WTC11 (cell line): ENCODE measurements around the gene PRDM2. TPM values are rescaled to one million over a fixed set of nuclear protein-coding genes. Genes with fewer than 3 reads are reported as not detected.
"Not testable (repeated sequence)": the region's sequence is repeated elsewhere in the genome, so short reads cannot be mapped to it uniquely, and the experiment has no call there.

Experiments
- ATAC-seq: fragments of 200-7000 bp; cut with Tn5 transposase; 2 replicates; pipeline ENCODE4 v1.10.0; 2021; ENCODE audit warnings: mild to moderate bottlenecking, moderate library complexity
- CTCF ChIA-PET: fragments of 300-600 bp; sonication (Branson Sonifier 250); formaldehyde crosslinking; loops from one replicate; lab custom pipeline; 2021; ENCODE audit warnings: antibody characterized with exemption; lab: Charles Lee
- POLR2A ChIA-PET: fragments of 350-600 bp; sonication (Branson Sonifier 250); formaldehyde crosslinking; loops from one replicate; lab custom pipeline; 2021; ENCODE audit warnings: antibody characterized with exemption; lab: Charles Lee
- DNase-seq: peaks from one replicate; pipeline ENCODE4 v3.0.0; 2021; ENCODE audit warnings: low spot score
- H3K27ac Mint-ChIP-seq: 2 replicates; pipeline ENCODE4 v1.8.0; 2021; ENCODE audit warnings: mixed read lengths
- H3K27me3 Mint-ChIP-seq: 2 replicates; pipeline ENCODE4 v1.8.0; 2021; ENCODE audit warnings: low read depth, mild to moderate bottlenecking, moderate library complexity, mixed read lengths
- H3K36me3 Mint-ChIP-seq: 2 replicates; pipeline ENCODE4 v1.8.0; 2021; ENCODE audit warnings: mixed read lengths
- H3K4me1 Mint-ChIP-seq: 2 replicates; pipeline ENCODE4 v1.8.0; 2022; ENCODE audit warnings: mixed read lengths
- H3K4me3 Mint-ChIP-seq: 2 replicates; pipeline ENCODE4 v1.8.0; 2021; ENCODE audit warnings: mild to moderate bottlenecking, moderate library complexity, mixed read lengths
- H3K9me3 Mint-ChIP-seq: 2 replicates; pipeline ENCODE4 v1.8.0; 2021; ENCODE audit warnings: mixed read lengths
- ESRRA ChIP-seq: sonication (generic); formaldehyde crosslinking; IDR thresholded peaks from 2 replicates; pipeline ENCODE4 v1.8.1; 2022; ENCODE audit warnings: mild to moderate bottlenecking, missing genetic modification reagents, borderline replicate concordance
- FOXJ3 ChIP-seq: sonication (generic); formaldehyde crosslinking; IDR thresholded peaks from 2 replicates; pipeline ENCODE4 v1.9.0; 2021; ENCODE audit warnings: missing genetic modification reagents, mild to moderate bottlenecking, borderline replicate concordance
- GRHL2 ChIP-seq: fragments of 250-450 bp; sonication (Bioruptor Pico); IDR thresholded peaks from 2 replicates; pipeline ENCODE4 v1.8.0; 2022; ENCODE audit warnings: mild to moderate bottlenecking, moderate library complexity; ENCODE audit not compliant: insufficient replicate concordance, severe bottlenecking
- NFATC4 ChIP-seq: fragments of 250-450 bp; sonication (Bioruptor Pico); IDR thresholded peaks from 2 replicates; pipeline ENCODE4 v1.9.0; 2021; ENCODE audit warnings: mild to moderate bottlenecking
- OVOL2 ChIP-seq: fragments of 250-450 bp; sonication (Bioruptor Pico); IDR thresholded peaks from 2 replicates; pipeline ENCODE4 v1.9.0; 2021; ENCODE audit warnings: mild to moderate bottlenecking, borderline replicate concordance
- SMAD3 ChIP-seq: sonication (generic); formaldehyde crosslinking; IDR thresholded peaks from 2 replicates; pipeline ENCODE4 v1.8.0; 2022; ENCODE audit warnings: missing genetic modification reagents, mild to moderate bottlenecking, borderline replicate concordance
- ZNF138 ChIP-seq: sonication (generic); formaldehyde crosslinking; conservative IDR thresholded peaks from 2 replicates; pipeline ENCODE4 v1.8.1; 2022; ENCODE audit warnings: mild to moderate bottlenecking, moderate library complexity, missing genetic modification reagents
- ZNF396 ChIP-seq: fragments of 250-450 bp; sonication (Bioruptor Pico); IDR thresholded peaks from 2 replicates; pipeline ENCODE4 v1.8.0; 2021; ENCODE audit warnings: mild to moderate bottlenecking, moderate library complexity, borderline replicate concordance
- ZNF416 ChIP-seq: fragments of 250-450 bp; sonication (Bioruptor Pico); IDR thresholded peaks from 2 replicates; pipeline ENCODE4 v1.9.0; 2021; ENCODE audit warnings: mild to moderate bottlenecking, inconsistent platforms
- total RNA-seq: library from RNA; stranded (reverse); gene quantifications from 3 replicates; pipeline ENCODE4 v1.2.3, GENCODE V29; 2021
- TF ChIP-seq, protein P1 (sequence below): sonication (generic); formaldehyde crosslinking; IDR thresholded peaks from 2 replicates; pipeline ENCODE4 v1.8.1; 2022; ENCODE audit warnings: low read depth, missing genetic modification reagents, borderline replicate concordance
- TF ChIP-seq, protein P2 (sequence below): sonication (generic); formaldehyde crosslinking; conservative IDR thresholded peaks from 2 replicates; pipeline ENCODE4 v1.8.1; 2023; ENCODE audit warnings: mild to moderate bottlenecking, low read depth, missing genetic modification reagents, moderate library complexity
- TF ChIP-seq, protein P3 (sequence below): fragments of 250-450 bp; sonication (Bioruptor Pico); IDR thresholded peaks from 2 replicates; pipeline ENCODE4 v1.9.0; 2021; ENCODE audit warnings: mild to moderate bottlenecking, borderline replicate concordance
- TF ChIP-seq, protein P4 (sequence below): sonication (generic); formaldehyde crosslinking; IDR thresholded peaks from 2 replicates; pipeline ENCODE4 v1.8.1; 2023; ENCODE audit warnings: mild to moderate bottlenecking, missing genetic modification reagents
- TF ChIP-seq, protein P5 (sequence below): sonication (generic); formaldehyde crosslinking; IDR thresholded peaks from 2 replicates; pipeline ENCODE4 v1.8.0; 2022; ENCODE audit warnings: mild to moderate bottlenecking, missing genetic modification reagents

Gene PRDM2
- total RNA-seq, 1 experiment from 2014 or later, result 25.0 TPM

DNA sequence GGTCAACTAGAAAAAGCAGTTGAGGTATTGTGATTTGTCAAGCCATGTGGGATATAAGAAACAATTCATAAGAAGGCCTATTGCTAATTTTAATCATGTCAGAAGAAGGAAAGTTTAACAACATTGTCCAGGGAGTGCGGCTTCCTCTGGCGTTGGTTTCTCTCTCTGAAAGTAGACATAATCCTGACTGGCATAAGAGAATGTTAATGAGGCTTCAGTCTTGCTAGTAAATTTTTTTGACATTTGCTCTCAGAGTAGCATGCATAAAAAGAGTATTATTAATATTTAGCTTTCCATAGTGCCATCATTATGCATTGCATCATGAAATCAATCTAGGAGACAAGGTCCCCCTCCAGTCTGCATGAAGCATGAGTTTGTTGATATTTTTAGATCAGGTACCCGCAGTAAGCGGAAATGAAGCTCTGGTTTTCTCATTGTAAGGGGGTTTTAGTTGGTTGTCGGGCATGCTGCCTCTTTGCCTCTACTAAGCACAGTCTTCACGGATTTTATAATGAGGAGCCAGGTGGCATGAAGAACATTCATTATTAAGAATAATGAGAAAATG lies 12.8 kb upstream of the PRDM2 start (continued):
- TF ChIP-seq, protein P1, sequence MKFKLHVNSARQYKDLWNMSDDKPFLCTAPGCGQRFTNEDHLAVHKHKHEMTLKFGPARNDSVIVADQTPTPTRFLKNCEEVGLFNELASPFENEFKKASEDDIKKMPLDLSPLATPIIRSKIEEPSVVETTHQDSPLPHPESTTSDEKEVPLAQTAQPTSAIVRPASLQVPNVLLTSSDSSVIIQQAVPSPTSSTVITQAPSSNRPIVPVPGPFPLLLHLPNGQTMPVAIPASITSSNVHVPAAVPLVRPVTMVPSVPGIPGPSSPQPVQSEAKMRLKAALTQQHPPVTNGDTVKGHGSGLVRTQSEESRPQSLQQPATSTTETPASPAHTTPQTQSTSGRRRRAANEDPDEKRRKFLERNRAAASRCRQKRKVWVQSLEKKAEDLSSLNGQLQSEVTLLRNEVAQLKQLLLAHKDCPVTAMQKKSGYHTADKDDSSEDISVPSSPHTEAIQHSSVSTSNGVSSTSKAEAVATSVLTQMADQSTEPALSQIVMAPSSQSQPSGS (CRISPR knock-in tag), result no peak
- TF ChIP-seq GRHL2 (CRISPR knock-in tag) (no peak), SMAD3 (no peak), ZNF416 (CRISPR knock-in tag) (no peak), NFATC4 (CRISPR knock-in tag) (no peak), ZNF396 (CRISPR knock-in tag) (no peak)
- TF ChIP-seq, protein P2, sequence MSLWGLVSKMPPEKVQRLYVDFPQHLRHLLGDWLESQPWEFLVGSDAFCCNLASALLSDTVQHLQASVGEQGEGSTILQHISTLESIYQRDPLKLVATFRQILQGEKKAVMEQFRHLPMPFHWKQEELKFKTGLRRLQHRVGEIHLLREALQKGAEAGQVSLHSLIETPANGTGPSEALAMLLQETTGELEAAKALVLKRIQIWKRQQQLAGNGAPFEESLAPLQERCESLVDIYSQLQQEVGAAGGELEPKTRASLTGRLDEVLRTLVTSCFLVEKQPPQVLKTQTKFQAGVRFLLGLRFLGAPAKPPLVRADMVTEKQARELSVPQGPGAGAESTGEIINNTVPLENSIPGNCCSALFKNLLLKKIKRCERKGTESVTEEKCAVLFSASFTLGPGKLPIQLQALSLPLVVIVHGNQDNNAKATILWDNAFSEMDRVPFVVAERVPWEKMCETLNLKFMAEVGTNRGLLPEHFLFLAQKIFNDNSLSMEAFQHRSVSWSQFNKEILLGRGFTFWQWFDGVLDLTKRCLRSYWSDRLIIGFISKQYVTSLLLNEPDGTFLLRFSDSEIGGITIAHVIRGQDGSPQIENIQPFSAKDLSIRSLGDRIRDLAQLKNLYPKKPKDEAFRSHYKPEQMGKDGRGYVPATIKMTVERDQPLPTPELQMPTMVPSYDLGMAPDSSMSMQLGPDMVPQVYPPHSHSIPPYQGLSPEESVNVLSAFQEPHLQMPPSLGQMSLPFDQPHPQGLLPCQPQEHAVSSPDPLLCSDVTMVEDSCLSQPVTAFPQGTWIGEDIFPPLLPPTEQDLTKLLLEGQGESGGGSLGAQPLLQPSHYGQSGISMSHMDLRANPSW (CRISPR knock-in tag), result no peak

DNA sequence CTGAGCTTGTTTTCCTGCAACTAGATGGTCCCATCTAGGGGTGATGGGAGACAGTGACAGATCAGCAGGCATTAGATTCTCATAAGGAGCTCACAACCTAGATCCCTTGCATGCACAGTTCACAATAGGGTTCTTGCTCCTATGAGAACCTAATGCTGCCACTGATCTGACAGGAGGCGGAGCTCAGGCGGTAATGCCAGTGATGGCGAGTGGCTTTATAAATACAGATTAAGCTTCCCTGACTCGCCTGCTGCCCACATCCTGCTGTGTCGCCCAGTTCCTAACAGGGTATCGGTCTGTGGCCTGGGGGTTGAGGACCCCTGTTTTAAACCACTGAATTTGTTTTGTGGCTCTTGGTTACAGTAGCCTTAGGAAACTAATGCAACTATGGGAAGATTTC lies 6.9 kb upstream of the PRDM2 start:
- Mint-ChIP-seq H3K27me3 (peaks cover 57% of the 10 kb centered on the region), H3K9me3 (peaks cover 19% of the 10 kb centered on the region)
- H3K36me3 Mint-ChIP-seq, DNase-seq, POLR2A ChIA-PET, ATAC-seq, H3K4me1 Mint-ChIP-seq, H3K27ac Mint-ChIP-seq, H3K4me3 Mint-ChIP-seq: not testable (repeated sequence)
- CTCF ChIA-PET, result interaction anchor here (1.3 kb wide), 1 partner anchor 33 kb away, joined by 3 read pairs; no protein-coding TSS in a partner anchor

DNA sequence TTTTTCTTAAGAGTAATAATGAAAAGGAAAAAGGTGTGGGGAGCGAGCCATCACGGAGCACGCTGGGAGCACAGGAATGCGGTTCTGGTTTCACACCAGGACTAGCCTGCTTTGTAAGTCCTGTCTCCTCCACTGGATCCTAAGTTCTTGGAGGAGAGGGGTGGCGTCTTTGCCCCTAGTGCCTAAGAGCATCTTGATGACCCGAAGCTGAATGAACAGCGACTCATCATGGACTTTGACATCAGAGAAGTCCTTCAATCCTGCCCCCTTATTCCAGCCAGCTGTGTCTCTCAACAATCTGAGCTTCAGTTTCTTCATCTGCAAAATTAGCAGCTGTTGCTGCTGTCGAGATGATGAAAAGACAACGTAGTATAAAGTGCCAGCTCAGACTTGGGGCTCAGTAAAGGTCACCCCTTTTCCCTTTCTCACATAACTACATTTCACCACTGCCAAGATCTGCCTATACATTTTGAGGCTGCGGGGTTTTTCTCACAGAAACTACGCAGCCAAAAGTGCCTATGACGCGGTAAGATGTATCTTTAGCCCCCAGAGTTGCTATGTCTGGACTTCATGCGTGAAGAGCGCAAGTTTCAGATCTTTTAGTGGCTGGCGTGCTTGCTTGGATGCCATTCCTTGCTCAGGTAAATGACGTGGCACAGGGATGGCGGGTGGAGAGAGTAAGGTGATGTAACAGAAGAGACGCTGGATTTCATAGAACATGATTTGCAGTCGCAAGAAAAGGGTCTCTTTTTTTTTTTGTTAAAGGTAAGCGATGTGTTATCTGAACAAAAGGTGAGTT lies 4.9 kb upstream of the PRDM2 start:
- Mint-ChIP-seq H3K4me1 (peaks cover 4% of the 10 kb centered on the region), H3K36me3 (peaks cover 14% of the 10 kb centered on the region), H3K9me3 (peaks cover 18% of the 10 kb centered on the region), H3K27me3 (peaks cover 67% of the 10 kb centered on the region), H3K27ac (no peak overlapping the region), H3K4me3 (no peak overlapping the region)
- CTCF ChIA-PET, result no interaction called here
- DNase-seq, result no peak
- ATAC-seq, result no peak
- TF ChIP-seq, protein P3, sequence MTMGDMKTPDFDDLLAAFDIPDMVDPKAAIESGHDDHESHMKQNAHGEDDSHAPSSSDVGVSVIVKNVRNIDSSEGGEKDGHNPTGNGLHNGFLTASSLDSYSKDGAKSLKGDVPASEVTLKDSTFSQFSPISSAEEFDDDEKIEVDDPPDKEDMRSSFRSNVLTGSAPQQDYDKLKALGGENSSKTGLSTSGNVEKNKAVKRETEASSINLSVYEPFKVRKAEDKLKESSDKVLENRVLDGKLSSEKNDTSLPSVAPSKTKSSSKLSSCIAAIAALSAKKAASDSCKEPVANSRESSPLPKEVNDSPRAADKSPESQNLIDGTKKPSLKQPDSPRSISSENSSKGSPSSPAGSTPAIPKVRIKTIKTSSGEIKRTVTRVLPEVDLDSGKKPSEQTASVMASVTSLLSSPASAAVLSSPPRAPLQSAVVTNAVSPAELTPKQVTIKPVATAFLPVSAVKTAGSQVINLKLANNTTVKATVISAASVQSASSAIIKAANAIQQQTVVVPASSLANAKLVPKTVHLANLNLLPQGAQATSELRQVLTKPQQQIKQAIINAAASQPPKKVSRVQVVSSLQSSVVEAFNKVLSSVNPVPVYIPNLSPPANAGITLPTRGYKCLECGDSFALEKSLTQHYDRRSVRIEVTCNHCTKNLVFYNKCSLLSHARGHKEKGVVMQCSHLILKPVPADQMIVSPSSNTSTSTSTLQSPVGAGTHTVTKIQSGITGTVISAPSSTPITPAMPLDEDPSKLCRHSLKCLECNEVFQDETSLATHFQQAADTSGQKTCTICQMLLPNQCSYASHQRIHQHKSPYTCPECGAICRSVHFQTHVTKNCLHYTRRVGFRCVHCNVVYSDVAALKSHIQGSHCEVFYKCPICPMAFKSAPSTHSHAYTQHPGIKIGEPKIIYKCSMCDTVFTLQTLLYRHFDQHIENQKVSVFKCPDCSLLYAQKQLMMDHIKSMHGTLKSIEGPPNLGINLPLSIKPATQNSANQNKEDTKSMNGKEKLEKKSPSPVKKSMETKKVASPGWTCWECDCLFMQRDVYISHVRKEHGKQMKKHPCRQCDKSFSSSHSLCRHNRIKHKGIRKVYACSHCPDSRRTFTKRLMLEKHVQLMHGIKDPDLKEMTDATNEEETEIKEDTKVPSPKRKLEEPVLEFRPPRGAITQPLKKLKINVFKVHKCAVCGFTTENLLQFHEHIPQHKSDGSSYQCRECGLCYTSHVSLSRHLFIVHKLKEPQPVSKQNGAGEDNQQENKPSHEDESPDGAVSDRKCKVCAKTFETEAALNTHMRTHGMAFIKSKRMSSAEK (CRISPR knock-in tag), result no peak
- no peak for TF ChIP-seq ESRRA
- TF ChIP-seq, protein P4, sequence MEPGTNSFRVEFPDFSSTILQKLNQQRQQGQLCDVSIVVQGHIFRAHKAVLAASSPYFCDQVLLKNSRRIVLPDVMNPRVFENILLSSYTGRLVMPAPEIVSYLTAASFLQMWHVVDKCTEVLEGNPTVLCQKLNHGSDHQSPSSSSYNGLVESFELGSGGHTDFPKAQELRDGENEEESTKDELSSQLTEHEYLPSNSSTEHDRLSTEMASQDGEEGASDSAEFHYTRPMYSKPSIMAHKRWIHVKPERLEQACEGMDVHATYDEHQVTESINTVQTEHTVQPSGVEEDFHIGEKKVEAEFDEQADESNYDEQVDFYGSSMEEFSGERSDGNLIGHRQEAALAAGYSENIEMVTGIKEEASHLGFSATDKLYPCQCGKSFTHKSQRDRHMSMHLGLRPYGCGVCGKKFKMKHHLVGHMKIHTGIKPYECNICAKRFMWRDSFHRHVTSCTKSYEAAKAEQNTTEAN (CRISPR knock-in tag), result no peak
- no peak for TF ChIP-seq ZNF416 (CRISPR knock-in tag)
- TF ChIP-seq, protein P5, sequence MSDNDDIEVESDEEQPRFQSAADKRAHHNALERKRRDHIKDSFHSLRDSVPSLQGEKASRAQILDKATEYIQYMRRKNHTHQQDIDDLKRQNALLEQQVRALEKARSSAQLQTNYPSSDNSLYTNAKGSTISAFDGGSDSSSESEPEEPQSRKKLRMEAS (CRISPR knock-in tag), result no peak
- TF ChIP-seq ZNF138 (CRISPR knock-in tag), result no peak
- TF ChIP-seq OVOL2 (CRISPR knock-in tag), result no peak
- no peak for TF ChIP-seq FOXJ3 (CRISPR knock-in tag)
- POLR2A ChIA-PET, result interaction anchor here (0.6 to 0.7 kb wide), 3 partner anchors 111 to 1607 kb away, joined by 3 to 7 read pairs (median 4); partner anchors contain the start of gene PDPN
